A549 (cell line): Measurements from ENCODE around the gene RASGRF1. TPM values are rescaled to one million over a fixed set of nuclear protein-coding genes. Genes with fewer than 3 reads are reported as not detected.

ENCODE experiments used
- ATAC-seq, 2 experiments: fragments of 200-7000 bp in 1 of 2; fragments of >200 bp in 1 of 2; cut with Nextera tagmentation in 1 of 2; cut with Tn5 transposase in 1 of 2; 3 replicates each; pipeline versions ENCODE4 v1.8.0 to v1.9.1; 2018 to 2020; ENCODE audit warnings: mild to moderate bottlenecking in 1 of 2, moderate library complexity in 1 of 2
- CTCF ChIA-PET: fragments of 300-600 bp; sonication (Branson Sonifier 250); formaldehyde crosslinking; extraction: SDS; loops from one replicate; lab custom pipeline; 2021; ENCODE audit warnings: antibody characterized with exemption, inconsistent platforms; lab: Yijun Ruan, JAX
- POLR2A ChIA-PET: fragments of 350-600 bp; formaldehyde crosslinking; extraction: SDS; loops from one replicate; lab custom pipeline; 2021; ENCODE audit warnings: antibody characterized with exemption, inconsistent platforms; lab: Yijun Ruan, JAX
- DNase-seq, 2 experiments: peaks; one replicate each; pipeline versions ENCODE4 v3.0.0 to v3.0.0-alpha.2; 2011 to 2016; ENCODE audit warnings: low read depth in 1 of 2, low spot score in 1 of 2
- FAIRE-seq: peaks from 2 replicates; lab custom pipeline; 2011; peaks lifted over from hg19 to GRCh38; lab: Jason Lieb, UNC
- H3K27ac ChIP-seq, 2 experiments: fragments of >200 bp; sonication (Bioruptor Twin); formaldehyde crosslinking; 3 replicates each; pipeline ENCODE4 v1.5.1; 2016 to 2017
- H3K4me1 ChIP-seq: fragments of >200 bp; sonication (Bioruptor Twin); formaldehyde crosslinking; 3 replicates; pipeline ENCODE4 v1.6.1; 2016
- H3K4me2 ChIP-seq: fragments of >200 bp; sonication (Bioruptor Twin); formaldehyde crosslinking; 3 replicates; pipeline ENCODE4 v1.6.1; 2016
- H3K4me3 ChIP-seq: fragments of >200 bp; sonication (Bioruptor Twin); formaldehyde crosslinking; 3 replicates; pipeline ENCODE4 v1.5.1; 2016
- H3K9me3 ChIP-seq: fragments of >200 bp; sonication (Bioruptor Twin); formaldehyde crosslinking; 3 replicates; pipeline ENCODE4 v1.6.1; 2016
- ATOH8 ChIP-seq: fragments of 250-450 bp; sonication (Bioruptor Pico); IDR thresholded peaks from 2 replicates; pipeline ENCODE4 v1.5.0; 2020; ENCODE audit warnings: low read depth, mild to moderate bottlenecking, moderate library complexity
- BCL3 ChIP-seq: fragments of >200 bp; sonication (Bioruptor Twin); formaldehyde crosslinking; IDR thresholded peaks from 3 replicates; pipeline ENCODE4 v1.6.1; 2016
- CBX8 ChIP-seq: fragments of 200-600 bp; sonication (generic); IDR thresholded peaks from 2 replicates; pipeline ENCODE4 v1.6.1; 2016
- CEBPB ChIP-seq, 2 experiments: fragments of >200 bp in 1 of 2; sonication (Bioruptor Twin) in 1 of 2; formaldehyde crosslinking in 1 of 2; IDR thresholded peaks; 2 replicates each; pipeline ENCODE4 v1.6.1; 2012 to 2016
- CHD4 ChIP-seq: fragments of 200-600 bp; sonication (generic); IDR thresholded peaks from 2 replicates; pipeline ENCODE4 v1.6.1; 2016; ENCODE audit warnings: antibody characterized with exemption, mild to moderate bottlenecking, borderline replicate concordance
- CTCF ChIP-seq: fragments of >200 bp; sonication (Bioruptor Twin); formaldehyde crosslinking; IDR thresholded peaks from 3 replicates; pipeline ENCODE4 v1.5.1; 2016
- E2F6 ChIP-seq: IDR thresholded peaks from 2 replicates; pipeline ENCODE4 v1.6.1; 2012; ENCODE audit warnings: low read depth, borderline replicate concordance
- FOSB ChIP-seq: fragments of 250-450 bp; sonication (Bioruptor Pico); IDR thresholded peaks from 2 replicates; pipeline ENCODE4 v1.5.0; 2020; ENCODE audit warnings: mild to moderate bottlenecking, moderate library complexity
- FOSL2 ChIP-seq, 2 experiments: fragments of 450-650 bp in 1 of 2; fragments of >200 bp in 1 of 2; sonication (Bioruptor Twin) in 1 of 2; formaldehyde crosslinking; IDR thresholded peaks; 2 replicates each; pipeline versions ENCODE4 v1.5.0 to v1.6.1; 2016 to 2020; ENCODE audit warnings: mild to moderate bottlenecking in 1 of 2, moderate library complexity in 1 of 2
- FOXS1 ChIP-seq: fragments of 250-450 bp; sonication (Bioruptor Pico); IDR thresholded peaks from 2 replicates; pipeline ENCODE4 v1.5.0; 2020; ENCODE audit warnings: mild to moderate bottlenecking, moderate library complexity
- HDAC2 ChIP-seq: fragments of 200-600 bp; sonication (generic); IDR thresholded peaks from 2 replicates; pipeline ENCODE4 v1.6.1; 2016
- HOXA7 ChIP-seq: fragments of 250-450 bp; sonication (Bioruptor Pico); IDR thresholded peaks from 2 replicates; pipeline ENCODE4 v1.5.0; 2020; ENCODE audit warnings: mild to moderate bottlenecking, moderate library complexity
- HOXB5 ChIP-seq: fragments of 250-450 bp; sonication (Bioruptor Pico); IDR thresholded peaks from 2 replicates; pipeline ENCODE4 v1.5.0; 2020; ENCODE audit warnings: mild to moderate bottlenecking, moderate library complexity
- JUN ChIP-seq, 2 experiments: fragments of >200 bp; sonication (Bioruptor Twin); formaldehyde crosslinking; IDR thresholded peaks; 2 replicates in 1 of 2; 3 replicates in 1 of 2; pipeline ENCODE4 v1.6.1; 2016 to 2017
- JUNB ChIP-seq: fragments of >200 bp; sonication (Bioruptor Twin); formaldehyde crosslinking; IDR thresholded peaks from 2 replicates; pipeline ENCODE4 v1.6.1; 2016
- KDM5A ChIP-seq: fragments of 200-600 bp; sonication (generic); IDR thresholded peaks from 2 replicates; pipeline ENCODE4 v1.6.1; 2016; ENCODE audit warnings: antibody characterized with exemption, mild to moderate bottlenecking
- MAFK ChIP-seq: fragments of 450-650 bp; IDR thresholded peaks from 2 replicates; pipeline ENCODE4 v1.6.1; 2014; ENCODE audit not compliant: partially characterized antibody
- MAX ChIP-seq: IDR thresholded peaks from 2 replicates; pipeline ENCODE4 v1.6.1; 2012
- MAZ ChIP-seq: fragments of 150-350 bp; IDR thresholded peaks from 2 replicates; pipeline ENCODE4 v1.6.1; 2014; ENCODE audit warnings: antibody characterized with exemption, low read depth, low read length, borderline replicate concordance
- MYC ChIP-seq: IDR thresholded peaks from 2 replicates; pipeline ENCODE4 v1.6.1; 2012; ENCODE audit warnings: mild to moderate bottlenecking, inconsistent platforms, low read length, improper control_type of control experiment, borderline replicate concordance
- NPAS2 ChIP-seq: fragments of 250-450 bp; sonication (Bioruptor Pico); IDR thresholded peaks from 2 replicates; pipeline ENCODE4 v1.8.0; 2022; ENCODE audit warnings: mild to moderate bottlenecking, moderate library complexity, borderline replicate concordance
- NR3C1 ChIP-seq: fragments of >200 bp; sonication (Bioruptor Twin); formaldehyde crosslinking; IDR thresholded peaks from 3 replicates; pipeline ENCODE4 v1.6.1; 2017
- PHF8 ChIP-seq: fragments of 200-600 bp; sonication (generic); IDR thresholded peaks from 2 replicates; pipeline ENCODE4 v1.6.1; 2016; ENCODE audit warnings: low read depth, mild to moderate bottlenecking, antibody characterized with exemption, moderate library complexity, borderline replicate concordance
- RCOR1 ChIP-seq: fragments of 150-350 bp; IDR thresholded peaks from 2 replicates; pipeline ENCODE4 v1.6.1; 2014; ENCODE audit warnings: antibody characterized with exemption, low read length, low read depth
- REST ChIP-seq: fragments of 200-600 bp; sonication (generic); IDR thresholded peaks from 2 replicates; pipeline ENCODE4 v1.6.1; 2016; ENCODE audit warnings: antibody characterized with exemption, mild to moderate bottlenecking, moderate library complexity
- RFX5 ChIP-seq: fragments of 450-650 bp; IDR thresholded peaks from 2 replicates; pipeline ENCODE4 v1.7.1; 2014; ENCODE audit warnings: antibody characterized with exemption, mild to moderate bottlenecking, moderate library complexity
- SREBF2 ChIP-seq: fragments of 450-650 bp; IDR thresholded peaks from 2 replicates; pipeline ENCODE4 v1.6.1; 2014; ENCODE audit warnings: mild to moderate bottlenecking, moderate library complexity
- TP53 ChIP-seq: fragments of 250-450 bp; sonication (Bioruptor Pico); IDR thresholded peaks from 2 replicates; pipeline ENCODE4 v1.5.0; 2021; ENCODE audit warnings: mild to moderate bottlenecking, moderate library complexity
- USF2 ChIP-seq: fragments of 450-650 bp; IDR thresholded peaks from 2 replicates; pipeline ENCODE4 v1.6.1; 2014; ENCODE audit warnings: antibody characterized with exemption
- ZNF302 ChIP-seq: fragments of 250-450 bp; sonication (Bioruptor Pico); IDR thresholded peaks from 2 replicates; pipeline ENCODE4 v1.9.0; 2021; ENCODE audit warnings: inconsistent platforms, mild to moderate bottlenecking, moderate library complexity
- WGBS: methylation state at CpG from one replicate; pipeline ENCODE4 v1.1.6; 2017; ENCODE audit errors: missing lambda C conversion rate; 5-methylcytosine and 5-hydroxymethylcytosine counted together
- polyA plus RNA-seq, 4 experiments: library from polyadenylated mRNA; depleted of rRNA in 3 of 4; stranded (reverse); fragments of >200 nt; fragmentation: RNase III in 1 of 4; extraction: RNeasy Plus Mini Kit Qiagen cat#74134 plus additional on column Dnase treatment in 1 of 4; gene quantifications; 2 replicates in 3 of 4; 3 replicates in 1 of 4; pipeline ENCODE4 v1.2.3, GENCODE V29; 2011 to 2017

RASGRF1 gene
- polyA plus RNA-seq, 2 of the 4 experiments (the other 2 are of a cell fraction), result 0.13 to 0.21 TPM

GRCh38 chr15:78988361-78988911 is 102.1 kb downstream of the RASGRF1 start:
- H3K9me3 ChIP-seq, result no peaks in the 10 kb centered on the region
- H3K4me1 ChIP-seq, result peaks cover 17% of the 10 kb centered on the region
- DNase-seq (peak; percentile 91 to 95), ATAC-seq (peak; percentile 92 to 93), FAIRE-seq (no peak)
- H3K27ac ChIP-seq, result peak overlapping the region; percentile 74 to 90
- POLR2A ChIA-PET, result interaction anchor here (0.6 to 0.8 kb wide), 4 partner anchors 19 to 1190 kb away, joined by 3 read pairs; no protein-coding TSS in a partner anchor
- whole genome bisulfite sequencing, result 25% methylated on average over 7 of the region's 7 CpGs
- peak overlapping the region; percentile 54 for H3K4me2 ChIP-seq
- no peak for TF ChIP-seq RCOR1
- TF ChIP-seq ZNF302 (CRISPR knock-in tag), result peak; percentile 61; the same call in 1 of the 2 replicates
- TF ChIP-seq FOXS1 (CRISPR knock-in tag), result no peak
- TF ChIP-seq HDAC2, result no peak
- TF ChIP-seq HOXA7 (CRISPR knock-in tag), result no peak
- no peak for TF ChIP-seq FOSB
- peak; percentile 93 for TF ChIP-seq MAX
- TF ChIP-seq NPAS2 (CRISPR knock-in tag), result peak; percentile 31; the same call in 1 of the 2 replicates
- 0 out of 2 replicates have a peak, but pooled peaks have one; percentile 27 for TF ChIP-seq FOSL2 (IDR thresholded peaks at IDR 0.05)
- peak; percentile 78 for TF ChIP-seq FOSL2 (CRISPR knock-in tag; IDR thresholded peaks at IDR 0.05)
- TF ChIP-seq KDM5A, result no peak
- no peak for TF ChIP-seq PHF8
- peak; percentile 58 for TF ChIP-seq USF2
- 0 out of 2 replicates have a peak, but pooled peaks have one; percentile 43 for TF ChIP-seq JUNB
- TF ChIP-seq CBX8, result no peak
- no peak for TF ChIP-seq MAZ
- no peak for TF ChIP-seq BCL3
- TF ChIP-seq CEBPB (IDR thresholded peaks at IDR 0.05), result no peak
- peak; percentile 94 for TF ChIP-seq MYC
- no peak for TF ChIP-seq SREBF2
- TF ChIP-seq TP53, result no peak
- no peak for TF ChIP-seq REST
- peak; percentile 78 for TF ChIP-seq E2F6
- TF ChIP-seq MAFK, result peak; percentile 14
- 0 out of 5 replicates have a peak, but pooled peaks of 1 of the 2 experiments have one; percentile 44 for TF ChIP-seq JUN (IDR thresholded peaks at IDR 0.05)
- 0 out of 2 replicates have a peak, but pooled peaks have one; percentile 50 for TF ChIP-seq HOXB5
- TF ChIP-seq ATOH8 (CRISPR knock-in tag), result peak; percentile 30; the same call in 1 of the 2 replicates
- TF ChIP-seq CTCF, result no peak
- TF ChIP-seq NR3C1, result no peak
- no peak for TF ChIP-seq RFX5
- no peak for TF ChIP-seq CHD4
- H3K4me3 ChIP-seq, result no peak overlapping the region
- CTCF ChIA-PET, result interaction anchor here (1.1 to 3.5 kb wide), 9 partner anchors 9 to 196 kb away, joined by 3 to 12 read pairs (median 5); no protein-coding TSS in a partner anchor
